RWPE2 (cell line): ENCODE results near the gene DDX51.

Experiments used
- ATAC-seq: fragments of 200-7000 bp; cut with Tn5 transposase; 3 replicates; pipeline ENCODE4 v1.9.1; 2021; ENCODE audit warnings: low read depth
- DNase-seq: peaks from one replicate; pipeline ENCODE4 v3.0.0-alpha.2; 2020; ENCODE audit warnings: low spot score
- H3K27ac ChIP-seq: fragments of 450-650 bp; 2 replicates; pipeline ENCODE4 v1.5.1; 2017; ENCODE audit warnings: mild to moderate bottlenecking; ENCODE audit not compliant: poor library complexity, severe bottlenecking
- H3K27me3 ChIP-seq: fragments of 250-450 bp; sonication (Bioruptor Pico); 2 replicates; pipeline ENCODE4 v1.5.1; 2021; ENCODE audit warnings: mild to moderate bottlenecking, moderate library complexity; ENCODE audit not compliant: insufficient read depth, poor library complexity, severe bottlenecking
- H3K36me3 ChIP-seq: fragments of 250-450 bp; sonication (Bioruptor Pico); 2 replicates; pipeline ENCODE4 v1.5.1; 2020; ENCODE audit warnings: low read depth, mild to moderate bottlenecking, moderate library complexity
- H3K4me1 ChIP-seq: fragments of 250-450 bp; sonication (Bioruptor Pico); 2 replicates; pipeline ENCODE4 v1.5.1; 2021; ENCODE audit warnings: mild to moderate bottlenecking, moderate library complexity; ENCODE audit not compliant: insufficient read depth, poor library complexity, severe bottlenecking
- H3K4me3 ChIP-seq: fragments of 250-450 bp; sonication (Bioruptor Pico); 2 replicates; pipeline ENCODE4 v1.5.1; 2021; ENCODE audit warnings: mild to moderate bottlenecking, moderate library complexity; ENCODE audit not compliant: severe bottlenecking
- H3K9me3 ChIP-seq: fragments of 250-450 bp; sonication (Bioruptor Pico); 2 replicates; pipeline ENCODE4 v1.5.1; 2021; ENCODE audit warnings: mild to moderate bottlenecking, moderate library complexity; ENCODE audit not compliant: severe bottlenecking
- CTCF ChIP-seq: fragments of 450-650 bp; IDR thresholded peaks from one replicate; pipeline ENCODE4 v1.5.1; 2017; ENCODE audit warnings: mild to moderate bottlenecking, moderate library complexity; ENCODE audit not compliant: poor library complexity, severe bottlenecking

Gene DDX51

DNA sequence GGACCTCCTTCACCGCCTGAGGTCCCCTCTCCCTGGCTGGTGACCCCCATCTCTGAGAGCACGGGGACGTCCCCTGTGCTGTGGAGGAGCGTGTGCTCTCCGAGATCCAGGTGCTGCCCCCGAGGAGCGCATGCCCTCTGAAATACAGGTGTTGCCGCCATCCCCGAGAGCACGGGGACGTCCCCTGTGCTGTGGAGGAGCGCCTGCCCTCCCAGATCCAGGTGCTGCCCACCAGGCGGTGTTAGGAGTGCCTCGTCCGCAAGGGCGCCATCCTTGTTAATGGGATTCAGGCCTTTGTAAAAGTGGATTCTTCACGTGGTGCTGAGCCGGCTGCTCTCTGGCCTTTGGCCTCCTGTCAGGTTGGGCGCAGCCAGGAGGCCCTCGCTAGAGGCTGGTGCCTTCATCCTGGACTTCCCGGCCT is 10.2 kb upstream of the DDX51 start:
- peak; percentile 17; the same call in 2 of the 3 replicates for ATAC-seq
- Histone ChIP-seq H3K9me3 (no peaks in the 10 kb centered on the region), H3K4me3 (no peak overlapping the region), H3K27ac (no peak overlapping the region), H3K27me3 (no peaks in the 10 kb centered on the region), H3K4me1 (peaks cover 3% of the 10 kb centered on the region), H3K36me3 (peaks cover 5% of the 10 kb centered on the region)
- no peak for TF ChIP-seq CTCF
- no peak for DNase-seq

DNA sequence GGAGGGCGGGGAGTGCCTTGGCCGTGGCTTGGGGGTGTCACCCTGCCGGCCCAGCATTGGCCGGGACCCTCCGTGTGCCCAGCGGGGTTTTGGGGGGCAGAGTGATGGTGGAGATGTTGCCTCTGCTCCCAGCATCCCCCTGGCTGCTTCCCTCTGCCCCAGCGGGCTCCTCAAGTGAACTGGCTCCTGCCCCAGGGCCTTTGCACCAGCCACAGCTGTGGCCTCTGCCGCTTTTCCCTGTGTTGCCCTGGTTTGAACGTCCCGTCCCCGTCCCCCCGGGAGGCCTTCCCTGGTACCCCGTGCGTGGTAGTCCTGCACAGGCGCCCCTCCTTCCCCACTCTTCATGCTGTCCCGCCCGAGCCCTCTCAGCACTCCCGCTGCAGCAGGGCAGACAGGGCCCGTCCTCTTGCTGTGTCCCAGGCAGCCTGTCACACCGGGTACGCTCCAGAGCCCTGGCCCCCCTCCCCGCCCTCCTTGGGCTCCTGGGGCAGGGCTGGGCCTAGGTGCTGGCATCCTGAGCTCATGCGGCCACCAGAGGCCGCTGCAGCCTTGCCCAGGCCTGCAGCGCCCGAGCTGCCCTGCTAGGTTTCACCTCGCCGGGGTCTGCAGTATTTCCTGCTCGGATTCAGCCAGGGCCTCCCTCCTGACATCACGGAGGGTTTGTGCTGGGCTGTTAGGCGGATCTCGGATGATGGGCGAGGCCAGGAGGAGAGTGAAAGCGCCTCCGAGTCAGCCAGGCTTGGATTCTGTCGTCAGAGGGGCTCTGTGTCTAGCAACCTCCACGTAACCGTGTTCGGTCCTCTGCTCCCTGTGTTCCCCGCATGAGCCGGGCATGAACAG is 9.6 kb upstream of the DDX51 start:
- H3K27ac ChIP-seq = no peak overlapping the region
- no peak overlapping the region for H3K4me3 ChIP-seq
- DNase-seq (no peak), ATAC-seq (peak; percentile 91)
- no peaks in the 10 kb centered on the region for H3K27me3 ChIP-seq
- H3K36me3 ChIP-seq = peaks cover 5% of the 10 kb centered on the region
- no peaks in the 10 kb centered on the region for H3K4me1 ChIP-seq
- TF ChIP-seq CTCF = peak; percentile 92
- no peaks in the 10 kb centered on the region for H3K9me3 ChIP-seq

GRCh38 chr12:132152953-132153352 is 8.8 kb upstream of the DDX51 start:
- ATAC-seq = no peak
- H3K4me3 ChIP-seq = no peak overlapping the region
- H3K4me1 ChIP-seq = no peaks in the 10 kb centered on the region
- H3K36me3 ChIP-seq = peaks cover 5% of the 10 kb centered on the region
- no peaks in the 10 kb centered on the region for H3K9me3 ChIP-seq
- H3K27me3 ChIP-seq = no peaks in the 10 kb centered on the region
- TF ChIP-seq CTCF = no peak
- peak; percentile 54 for DNase-seq
- no peak overlapping the region for H3K27ac ChIP-seq

DNA sequence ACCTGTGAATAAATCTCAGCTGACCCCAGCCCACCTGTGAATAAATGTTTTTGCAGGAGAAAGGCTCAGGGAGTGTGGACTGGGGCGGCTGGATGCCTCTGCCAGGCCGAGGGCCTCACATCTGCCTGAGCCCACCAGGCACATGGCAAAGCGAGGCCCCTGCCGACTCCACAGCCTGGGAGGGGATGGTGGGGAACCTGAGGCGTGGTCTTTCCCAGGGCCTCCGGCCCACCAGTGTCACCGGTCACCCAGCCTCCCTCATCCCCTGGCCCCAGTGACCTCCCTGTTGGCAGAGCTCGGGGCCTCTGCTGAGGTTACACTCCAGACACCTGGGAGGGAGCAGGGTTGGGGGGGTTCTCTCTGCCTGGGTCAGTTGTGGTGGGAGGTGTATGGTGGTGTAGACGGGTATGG is 8.3 kb upstream of the DDX51 start:
- peaks cover 5% of the 10 kb centered on the region for H3K36me3 ChIP-seq
- no peak for DNase-seq
- H3K27me3 ChIP-seq = no peaks in the 10 kb centered on the region
- H3K27ac ChIP-seq = no peak overlapping the region
- no peak overlapping the region for H3K4me3 ChIP-seq
- ATAC-seq = no peak
- TF ChIP-seq CTCF = no peak
- H3K4me1 ChIP-seq = no peaks in the 10 kb centered on the region
- H3K9me3 ChIP-seq = no peaks in the 10 kb centered on the region
